Trophoblast cell (in vitro differentiated cells and primary cell): ENCODE data around the gene CRMP1.

ENCODE experiments used
- DNase-seq, 2 donors: peaks; one replicate each; pipeline ENCODE4 v3.0.0-alpha.2; 2016
- H2AFZ ChIP-seq: 2 replicates; pipeline ENCODE4 v1.6.1; 2013; ENCODE audit warnings: low read length, moderate library complexity, mild to moderate bottlenecking; ENCODE audit not compliant: insufficient read depth, poor library complexity
- H2AK5ac ChIP-seq: 2 replicates; pipeline ENCODE4 v1.6.1; 2013; ENCODE audit warnings: mild to moderate bottlenecking, low read length
- H2BK120ac ChIP-seq: 2 replicates; pipeline ENCODE4 v1.6.1; 2013; ENCODE audit warnings: low read length, mild to moderate bottlenecking, moderate library complexity; ENCODE audit not compliant: insufficient read depth, poor library complexity
- H2BK12ac ChIP-seq: 2 replicates; pipeline ENCODE4 v1.6.1; 2013; ENCODE audit warnings: mild to moderate bottlenecking, low read length, moderate library complexity
- H2BK5ac ChIP-seq: 2 replicates; pipeline ENCODE4 v1.6.1; 2013; ENCODE audit warnings: low read length, low read depth, moderate library complexity, mild to moderate bottlenecking; ENCODE audit not compliant: poor library complexity
- H3K14ac ChIP-seq: 2 replicates; pipeline ENCODE4 v1.6.1; 2013; ENCODE audit warnings: mild to moderate bottlenecking, low read length
- H3K18ac ChIP-seq: 2 replicates; pipeline ENCODE4 v1.6.1; 2013; ENCODE audit warnings: mild to moderate bottlenecking, low read length
- H3K23ac ChIP-seq: 2 replicates; pipeline ENCODE4 v1.6.1; 2013; ENCODE audit warnings: low read length
- H3K27ac ChIP-seq: 2 replicates; pipeline ENCODE4 v1.5.1; 2013; ENCODE audit warnings: low read depth, mild to moderate bottlenecking, inconsistent platforms, low read length, moderate library complexity
- H3K27me3 ChIP-seq: 2 replicates; pipeline ENCODE4 v1.6.1; 2013; ENCODE audit warnings: inconsistent platforms, mild to moderate bottlenecking, low read length, moderate library complexity; ENCODE audit not compliant: insufficient read depth
- H3K36me3 ChIP-seq, 2 experiments: 1 replicate in 1 of 2; 2 replicates in 1 of 2; pipeline ENCODE4 v1.6.1; 2013; ENCODE audit warnings: low read length in 2 of 2, mild to moderate bottlenecking in 2 of 2, moderate library complexity in 1 of 2; ENCODE audit not compliant: insufficient read depth in 2 of 2, control insufficient read depth in 1 of 2
- H3K4ac ChIP-seq: 2 replicates; pipeline ENCODE4 v1.6.1; 2013; ENCODE audit warnings: low read depth, mild to moderate bottlenecking, low read length, moderate library complexity
- H3K4me1 ChIP-seq, 2 experiments: 1 replicate in 1 of 2; 2 replicates in 1 of 2; pipeline ENCODE4 v1.6.1; 2013; ENCODE audit warnings: low read length in 2 of 2, mild to moderate bottlenecking in 2 of 2, moderate library complexity in 1 of 2; ENCODE audit not compliant: insufficient read depth in 2 of 2, control insufficient read depth in 1 of 2
- H3K4me2 ChIP-seq: 2 replicates; pipeline ENCODE4 v1.6.1; 2013; ENCODE audit warnings: inconsistent platforms, mild to moderate bottlenecking, low read length, moderate library complexity
- H3K4me3 ChIP-seq: 2 replicates; pipeline ENCODE4 v1.5.1; 2013; ENCODE audit warnings: mild to moderate bottlenecking, low read depth, low read length, inconsistent platforms
- H3K79me1 ChIP-seq: one replicate; pipeline ENCODE4 v1.6.1; 2013; ENCODE audit warnings: low read length
- H3K79me2 ChIP-seq: 2 replicates; pipeline ENCODE4 v1.6.1; 2013; ENCODE audit warnings: low read length, mild to moderate bottlenecking; ENCODE audit not compliant: control insufficient read depth, insufficient read depth, poor library complexity
- H3K9ac ChIP-seq: 2 replicates; pipeline ENCODE4 v1.6.1; 2013; ENCODE audit warnings: mild to moderate bottlenecking, low read length
- H3K9me3 ChIP-seq: 2 replicates; pipeline ENCODE4 v1.6.1; 2013; ENCODE audit warnings: low read depth, mild to moderate bottlenecking, control low read depth, inconsistent platforms, low read length; ENCODE audit not compliant: insufficient read depth
- H4K12ac ChIP-seq: 2 replicates; pipeline ENCODE4 v1.6.1; 2013; ENCODE audit warnings: low read depth, mild to moderate bottlenecking, low read length, moderate library complexity
- H4K8ac ChIP-seq: 2 replicates; pipeline ENCODE4 v1.6.1; 2013; ENCODE audit warnings: low read depth, mild to moderate bottlenecking, low read length, moderate library complexity
- H4K91ac ChIP-seq: one replicate; pipeline ENCODE4 v1.6.1; 2013; ENCODE audit warnings: low read depth, mild to moderate bottlenecking, low read length, moderate library complexity
- WGBS: extraction: QIAGEN DNeasy Blood & Tissue Kit; methylation state at CpG from one replicate; pipeline ENCODE4 v1.1.7; 2013; ENCODE audit warnings: missing lambda C conversion rate; ENCODE audit not compliant: insufficient read length, insufficient coverage; ENCODE audit errors: extremely low coverage; 5-methylcytosine and 5-hydroxymethylcytosine counted together

CRMP1 gene

GRCh38 chr4:5799406-5799805 lies 93.5 kb downstream of the CRMP1 start:
- no peak overlapping the region for H2AFZ ChIP-seq
- no peak overlapping the region for H2BK12ac ChIP-seq
- H3K18ac ChIP-seq, result no peak overlapping the region
- no peak overlapping the region for H2BK5ac ChIP-seq
- H3K9ac ChIP-seq, result no peak overlapping the region
- peaks cover 10 to 16% of the 10 kb centered on the region in 2 experiments for H3K36me3 ChIP-seq
- H3K23ac ChIP-seq, result no peak overlapping the region
- no peak overlapping the region for H3K4me3 ChIP-seq
- no peak overlapping the region for H3K4me2 ChIP-seq
- no peak overlapping the region for H4K8ac ChIP-seq
- no peak overlapping the region for H3K27ac ChIP-seq
- no peaks in the 10 kb centered on the region for H3K27me3 ChIP-seq
- H4K12ac ChIP-seq, result no peak overlapping the region
- WGBS, result no CpG with 5 or more reads among the region's 11 CpGs
- no peak overlapping the region for H2BK120ac ChIP-seq
- H3K79me2 ChIP-seq, result no peaks in the 10 kb centered on the region
- H3K79me1 ChIP-seq, result no peaks in the 10 kb centered on the region
- no peak for DNase-seq
- H3K4me1 ChIP-seq, result no peaks in the 10 kb centered on the region
- no peak overlapping the region for H4K91ac ChIP-seq
- H3K9me3 ChIP-seq, result peaks cover 2% of the 10 kb centered on the region
- H3K4ac ChIP-seq, result no peak overlapping the region
- no peak overlapping the region for H3K14ac ChIP-seq
- no peak overlapping the region for H2AK5ac ChIP-seq

- Histone ChIP-seq H2BK120ac (no peak overlapping the region), H4K8ac (no peak overlapping the region), H4K91ac (no peak overlapping the region)
Measured at GRCh38 chr4:5798946-5799345, 93.9 kb downstream of the CRMP1 start.

GRCh38 chr4:5798462-5798861 lies 94.4 kb downstream of the CRMP1 start:
- no peak overlapping the region for H3K18ac ChIP-seq
- H2BK12ac ChIP-seq, result no peak overlapping the region
- H4K12ac ChIP-seq, result no peak overlapping the region
- H3K79me2 ChIP-seq, result no peaks in the 10 kb centered on the region
- no peak overlapping the region for H2BK5ac ChIP-seq
- no peak overlapping the region for H3K9ac ChIP-seq
- H2AK5ac ChIP-seq, result no peak overlapping the region
- no peak for DNase-seq
- H3K79me1 ChIP-seq, result no peaks in the 10 kb centered on the region
- H3K27ac ChIP-seq, result no peak overlapping the region
- no peak overlapping the region for H4K8ac ChIP-seq
- peaks cover 10 to 16% of the 10 kb centered on the region in 2 experiments for H3K36me3 ChIP-seq
- peaks cover 2% of the 10 kb centered on the region for H3K9me3 ChIP-seq
- H3K4ac ChIP-seq, result no peak overlapping the region
- H2BK120ac ChIP-seq, result no peak overlapping the region
- no peak overlapping the region for H3K4me2 ChIP-seq
- H2AFZ ChIP-seq, result no peak overlapping the region
- H3K27me3 ChIP-seq, result no peaks in the 10 kb centered on the region
- H3K23ac ChIP-seq, result no peak overlapping the region
- H3K4me1 ChIP-seq, result no peaks in the 10 kb centered on the region
- WGBS, result no CpG with 5 or more reads among the region's 11 CpGs
- H4K91ac ChIP-seq, result no peak overlapping the region
- H3K14ac ChIP-seq, result no peak overlapping the region
- H3K4me3 ChIP-seq, result no peak overlapping the region

More at GRCh38 chr4:5798946-5799345, 93.9 kb downstream of the CRMP1 start:
- Histone ChIP-seq H3K9ac (no peak overlapping the region), H2BK12ac (no peak overlapping the region), H3K4ac (no peak overlapping the region), H3K4me3 (no peak overlapping the region), H3K27ac (no peak overlapping the region), H2BK5ac (no peak overlapping the region), H3K14ac (no peak overlapping the region), H3K79me2 (no peaks in the 10 kb centered on the region), H4K12ac (no peak overlapping the region), H3K4me1 (no peaks in the 10 kb centered on the region), H3K23ac (no peak overlapping the region), H3K9me3 (peaks cover 2% of the 10 kb centered on the region), H3K27me3 (no peaks in the 10 kb centered on the region), H3K18ac (no peak overlapping the region), H3K4me2 (no peak overlapping the region), H2AFZ (no peak overlapping the region), H3K79me1 (no peaks in the 10 kb centered on the region), H2AK5ac (no peak overlapping the region), H3K36me3 (peaks cover 10 to 16% of the 10 kb centered on the region in 2 experiments)
- WGBS, result no CpG with 5 or more reads among the region's 11 CpGs
- DNase-seq, result no peak

- no CpG with 5 or more reads among the region's 6 CpGs for WGBS
- H3K27ac ChIP-seq, result no peak overlapping the region
- no peak overlapping the region for H3K9ac ChIP-seq
- H2BK120ac ChIP-seq, result no peak overlapping the region
- no peaks in the 10 kb centered on the region for H3K79me1 ChIP-seq
- H3K36me3 ChIP-seq, result peaks cover 10 to 16% of the 10 kb centered on the region in 2 experiments
- H2AFZ ChIP-seq, result no peak overlapping the region
- no peak overlapping the region for H2AK5ac ChIP-seq
- no peak overlapping the region for H3K4ac ChIP-seq
- peaks cover 2% of the 10 kb centered on the region for H3K9me3 ChIP-seq
- H3K18ac ChIP-seq, result no peak overlapping the region
- no peaks in the 10 kb centered on the region for H3K4me1 ChIP-seq
- no peak overlapping the region for H3K23ac ChIP-seq
- no peak overlapping the region for H4K8ac ChIP-seq
- no peak overlapping the region for H4K91ac ChIP-seq
- no peaks in the 10 kb centered on the region for H3K27me3 ChIP-seq
- no peak overlapping the region for H3K4me3 ChIP-seq
- no peak overlapping the region for H4K12ac ChIP-seq
- no peak for DNase-seq
- H2BK5ac ChIP-seq, result no peak overlapping the region
- no peak overlapping the region for H2BK12ac ChIP-seq
- no peaks in the 10 kb centered on the region for H3K79me2 ChIP-seq
- H3K4me2 ChIP-seq, result no peak overlapping the region
- H3K14ac ChIP-seq, result no peak overlapping the region
Measured at GRCh38 chr4:5797866-5798265, 95.0 kb downstream of the CRMP1 start.
